Left ventricle myocardium inferior (tissue), 1 donor: ENCODE results near the gene SPG7. TPM values are rescaled to one million over a fixed set of nuclear protein-coding genes. Genes with fewer than 3 reads are reported as not detected.

Source experiments
- DNase-seq: peaks from one replicate; pipeline ENCODE4 v3.0.0-alpha.2; 2020
- H3K27ac ChIP-seq: fragments of 200-600 bp; replicated peaks from 2 replicates; pipeline ENCODE4 v1.8.0; 2021
- H3K27me3 ChIP-seq: fragments of 200-600 bp; 2 replicates; pipeline ENCODE4 v1.8.0; 2021; ENCODE audit warnings: low read depth
- H3K36me3 ChIP-seq: fragments of 200-600 bp; 2 replicates; pipeline ENCODE4 v1.8.0; 2021
- H3K4me1 ChIP-seq: fragments of 200-600 bp; 2 replicates; pipeline ENCODE4 v1.8.0; 2021
- H3K4me3 ChIP-seq: fragments of 200-600 bp; 2 replicates; pipeline ENCODE4 v1.8.0; 2021; ENCODE audit warnings: mild to moderate bottlenecking, moderate library complexity
- H3K9me3 ChIP-seq: fragments of 200-600 bp; replicated peaks from 2 replicates; pipeline ENCODE4 v1.8.0; 2021
- intact Hi-C: fragments of 100-400 bp; cut with micrococcal nuclease; formaldehyde crosslinking; loops from one replicate; pipeline ENCODE4 v1.11.0; 2022
- total RNA-seq: library from RNA; stranded (reverse); fragmentation: NEBNext Ultra II Directional; extraction: Animal tissue kit (Norgen Biotek cat#: 25700); gene quantifications from one replicate; pipeline ENCODE4 v1.2.1, GENCODE V29; 2021
- TF ChIP-seq, protein P1 (sequence below): fragments of 200-600 bp; IDR thresholded peaks from 2 replicates; pipeline ENCODE4 v1.8.0; 2021; ENCODE audit warnings: antibody characterized with exemption, mild to moderate bottlenecking, borderline replicate concordance
- donor health status: DM: no; HTN: yes; CAD: no; lungs with severe emphysema.

SPG7 gene
- total RNA-seq, 1 donor from 2014 or later: 104 TPM

GRCh38 chr16:89548344-89549006, 40.3 kb downstream of the SPG7 start:
- Histone ChIP-seq H3K9me3 (no peaks in the 10 kb centered on the region), H3K4me1 (no peaks in the 10 kb centered on the region), H3K4me3 (no peak overlapping the region), H3K27ac (no peak overlapping the region), H3K36me3 (peaks cover 90% of the 10 kb centered on the region), H3K27me3 (no peaks in the 10 kb centered on the region)
- TF ChIP-seq, protein P1, sequence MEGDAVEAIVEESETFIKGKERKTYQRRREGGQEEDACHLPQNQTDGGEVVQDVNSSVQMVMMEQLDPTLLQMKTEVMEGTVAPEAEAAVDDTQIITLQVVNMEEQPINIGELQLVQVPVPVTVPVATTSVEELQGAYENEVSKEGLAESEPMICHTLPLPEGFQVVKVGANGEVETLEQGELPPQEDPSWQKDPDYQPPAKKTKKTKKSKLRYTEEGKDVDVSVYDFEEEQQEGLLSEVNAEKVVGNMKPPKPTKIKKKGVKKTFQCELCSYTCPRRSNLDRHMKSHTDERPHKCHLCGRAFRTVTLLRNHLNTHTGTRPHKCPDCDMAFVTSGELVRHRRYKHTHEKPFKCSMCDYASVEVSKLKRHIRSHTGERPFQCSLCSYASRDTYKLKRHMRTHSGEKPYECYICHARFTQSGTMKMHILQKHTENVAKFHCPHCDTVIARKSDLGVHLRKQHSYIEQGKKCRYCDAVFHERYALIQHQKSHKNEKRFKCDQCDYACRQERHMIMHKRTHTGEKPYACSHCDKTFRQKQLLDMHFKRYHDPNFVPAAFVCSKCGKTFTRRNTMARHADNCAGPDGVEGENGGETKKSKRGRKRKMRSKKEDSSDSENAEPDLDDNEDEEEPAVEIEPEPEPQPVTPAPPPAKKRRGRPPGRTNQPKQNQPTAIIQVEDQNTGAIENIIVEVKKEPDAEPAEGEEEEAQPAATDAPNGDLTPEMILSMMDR: no peak
- intact Hi-C loops: no loop called here
- DNase-seq: no peak

DNA sequence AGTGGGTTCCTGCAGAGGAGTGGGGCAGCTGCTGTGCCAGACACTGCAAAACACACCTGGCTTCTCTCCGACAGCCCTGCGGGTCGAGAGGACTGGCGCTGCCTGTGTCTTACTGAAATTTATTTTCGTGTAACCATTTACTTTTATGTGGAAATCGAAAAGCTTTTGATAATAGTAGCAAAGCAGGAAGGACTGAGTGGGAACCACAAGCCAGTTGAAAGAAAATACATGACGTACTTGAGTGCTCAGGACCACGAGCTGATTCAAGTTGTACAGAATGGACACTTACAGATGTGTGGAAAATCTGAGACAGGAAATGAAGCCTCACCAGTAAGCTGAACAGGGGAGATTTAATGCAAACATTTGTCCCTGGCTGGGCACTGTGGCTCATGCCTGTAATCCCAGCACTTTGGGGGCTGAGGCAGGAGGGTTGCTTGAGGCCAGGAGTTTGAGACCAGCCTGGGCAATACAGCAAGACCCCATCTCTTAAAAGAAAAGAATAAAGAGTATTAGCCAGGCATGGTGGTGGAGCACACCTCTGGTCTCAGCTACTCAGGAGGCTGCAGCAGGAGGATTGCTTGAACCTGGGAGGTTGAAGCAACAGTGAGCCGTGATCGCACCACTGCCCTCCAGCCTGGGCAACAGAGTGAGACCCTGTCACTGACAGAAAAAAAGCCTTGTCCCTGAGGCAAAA, 41.0 kb downstream of the SPG7 start:
- no peak for DNase-seq
- no peaks in the 10 kb centered on the region for H3K4me1 ChIP-seq
- intact Hi-C loops: no loop called here
- H3K36me3 ChIP-seq: peaks cover 97% of the 10 kb centered on the region
- H3K27ac ChIP-seq: no peak overlapping the region
- TF ChIP-seq, protein P1: no peak
- H3K27me3 ChIP-seq: no peaks in the 10 kb centered on the region
- H3K9me3 ChIP-seq: no peaks in the 10 kb centered on the region
- no peak overlapping the region for H3K4me3 ChIP-seq

- no peaks in the 10 kb centered on the region for H3K9me3 ChIP-seq
- no peak overlapping the region for H3K4me3 ChIP-seq
- intact Hi-C loops: no loop called here
- H3K4me1 ChIP-seq: no peaks in the 10 kb centered on the region
- TF ChIP-seq, protein P1: no peak
- no peak overlapping the region for H3K27ac ChIP-seq
- H3K27me3 ChIP-seq: no peaks in the 10 kb centered on the region
- DNase-seq: no peak
- H3K36me3 ChIP-seq: peaks cover 99% of the 10 kb centered on the region
Observed at GRCh38 chr16:89550421-89551007, 42.3 kb downstream of the SPG7 start.

DNA sequence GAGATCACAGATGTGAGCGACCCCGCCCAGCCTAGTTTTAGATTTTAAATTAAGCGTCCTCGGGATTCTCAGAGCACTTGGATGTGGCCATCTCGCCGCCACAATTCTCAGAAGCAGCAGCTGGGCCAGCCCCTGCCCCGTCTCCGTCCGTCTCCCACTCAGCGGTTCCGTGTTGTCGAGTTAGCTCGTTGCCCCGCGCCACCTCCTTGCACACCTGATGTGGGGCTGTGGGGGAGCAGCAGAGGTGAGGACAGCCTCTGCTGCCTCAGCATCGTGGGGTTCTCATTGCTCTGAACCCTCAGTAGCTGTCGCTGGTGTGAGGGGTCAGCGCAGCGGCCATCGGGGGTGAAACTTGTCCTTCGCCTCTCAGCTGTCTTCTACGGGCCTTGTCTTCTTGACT, 44.1 kb downstream of the SPG7 start:
- no peak overlapping the region for H3K27ac ChIP-seq
- H3K27me3 ChIP-seq: no peaks in the 10 kb centered on the region
- H3K4me3 ChIP-seq: no peak overlapping the region
- intact Hi-C loops: no loop called here
- H3K9me3 ChIP-seq: no peaks in the 10 kb centered on the region
- H3K36me3 ChIP-seq: peaks cover 96% of the 10 kb centered on the region
- DNase-seq: no peak
- peaks cover 2% of the 10 kb centered on the region for H3K4me1 ChIP-seq
- TF ChIP-seq, protein P1: no peak

GRCh38 chr16:89552913-89553312, 44.7 kb downstream of the SPG7 start:
- no peak overlapping the region for H3K27ac ChIP-seq
- intact Hi-C loops: no loop called here
- no peaks in the 10 kb centered on the region for H3K9me3 ChIP-seq
- TF ChIP-seq, protein P1: no peak
- H3K4me1 ChIP-seq: peaks cover 8% of the 10 kb centered on the region
- H3K36me3 ChIP-seq: peaks cover 90% of the 10 kb centered on the region
- no peak overlapping the region for H3K4me3 ChIP-seq
- no peaks in the 10 kb centered on the region for H3K27me3 ChIP-seq
- DNase-seq: no peak
